ENCODE results near the gene KIAA1217. TPM values are rescaled to one million over a fixed set of nuclear protein-coding genes. Genes with fewer than 3 reads are reported as not detected.

Gene KIAA1217
- total RNA-seq, 3 donors from 2014 or later (not counting 1 experiment from before 2014, with no cell fraction given): not detected

DNA sequence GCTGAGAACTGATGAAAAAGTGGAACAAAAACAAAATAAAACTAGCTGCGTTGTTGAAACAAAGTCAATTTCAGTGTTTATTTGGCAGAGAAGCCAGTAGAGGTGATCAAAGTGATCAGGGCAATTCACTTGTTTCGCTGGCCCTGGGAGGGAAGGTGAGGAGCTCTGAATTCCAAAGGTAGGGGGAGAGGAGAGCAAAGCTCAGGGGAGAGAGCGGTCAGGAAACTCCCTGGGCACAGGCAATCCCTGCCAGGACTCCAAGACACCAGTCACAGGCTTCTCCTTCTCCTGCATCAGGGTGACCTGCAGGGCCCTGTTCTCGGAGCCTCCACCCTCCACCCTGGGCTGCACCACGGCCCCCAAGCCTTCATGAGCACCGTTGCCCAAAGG, 6.8 kb upstream of the KIAA1217 start:
- no peaks in the 10 kb centered on the region for H3K4me1 ChIP-seq (ENCODE audit: control insufficient read depth, insufficient read depth, low read length)
- no peak for ATAC-seq
- Mint-ChIP-seq H3K27me3 (ENCODE audit: low read depth in 2 of 2) (peaks cover 0 to under 1% of the 10 kb centered on the region in 2 donors), H3K4me3 (no peak overlapping the region), H3K27ac (no peak overlapping the region), H3K9me3 (no peaks in the 10 kb centered on the region), H3K36me3 (no peaks in the 10 kb centered on the region), H3K4me1 (no peaks in the 10 kb centered on the region)
- no peaks in the 10 kb centered on the region for H3K36me3 ChIP-seq (ENCODE audit: control insufficient read depth, insufficient read depth, low read length)
- no peaks in the 10 kb centered on the region for H3K9me3 ChIP-seq (ENCODE audit: control insufficient read depth, insufficient read depth, low read length)
- H3K27me3 ChIP-seq (ENCODE audit: control insufficient read depth, insufficient read depth, low read length): no peaks in the 10 kb centered on the region
- no peak overlapping the region for H3K4me3 ChIP-seq (ENCODE audit: low read length)
- DNase-seq: no peak
- WGBS (ENCODE audit: insufficient coverage): 74% methylated on average over 6 of the region's 6 CpGs
- TF ChIP-seq, protein P1, sequence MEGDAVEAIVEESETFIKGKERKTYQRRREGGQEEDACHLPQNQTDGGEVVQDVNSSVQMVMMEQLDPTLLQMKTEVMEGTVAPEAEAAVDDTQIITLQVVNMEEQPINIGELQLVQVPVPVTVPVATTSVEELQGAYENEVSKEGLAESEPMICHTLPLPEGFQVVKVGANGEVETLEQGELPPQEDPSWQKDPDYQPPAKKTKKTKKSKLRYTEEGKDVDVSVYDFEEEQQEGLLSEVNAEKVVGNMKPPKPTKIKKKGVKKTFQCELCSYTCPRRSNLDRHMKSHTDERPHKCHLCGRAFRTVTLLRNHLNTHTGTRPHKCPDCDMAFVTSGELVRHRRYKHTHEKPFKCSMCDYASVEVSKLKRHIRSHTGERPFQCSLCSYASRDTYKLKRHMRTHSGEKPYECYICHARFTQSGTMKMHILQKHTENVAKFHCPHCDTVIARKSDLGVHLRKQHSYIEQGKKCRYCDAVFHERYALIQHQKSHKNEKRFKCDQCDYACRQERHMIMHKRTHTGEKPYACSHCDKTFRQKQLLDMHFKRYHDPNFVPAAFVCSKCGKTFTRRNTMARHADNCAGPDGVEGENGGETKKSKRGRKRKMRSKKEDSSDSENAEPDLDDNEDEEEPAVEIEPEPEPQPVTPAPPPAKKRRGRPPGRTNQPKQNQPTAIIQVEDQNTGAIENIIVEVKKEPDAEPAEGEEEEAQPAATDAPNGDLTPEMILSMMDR (IDR thresholded peaks at IDR 0.05): no peak
- intact Hi-C loops (cut with micrococcal nuclease): no loop called here
- H3K27ac ChIP-seq (ENCODE audit: low read length): no peak overlapping the region

DNA sequence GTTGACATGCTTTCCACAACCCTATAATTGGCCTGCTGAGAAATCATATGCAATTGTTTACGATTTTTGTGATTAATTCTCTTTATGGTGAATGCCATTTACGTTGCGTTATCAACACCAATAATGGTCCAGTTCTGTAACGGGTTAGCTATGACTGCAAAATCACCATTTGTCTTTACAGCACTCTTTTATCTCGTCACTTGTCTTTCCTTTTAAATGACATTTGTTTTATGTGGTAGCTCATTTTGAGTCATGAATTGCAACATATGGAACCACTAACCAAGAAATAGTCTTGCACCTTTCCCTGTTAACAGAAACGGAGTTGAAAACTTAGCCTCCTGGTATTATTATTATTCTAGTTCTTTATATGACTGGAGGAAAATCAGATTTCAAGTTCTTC, 3.1 kb upstream of the KIAA1217 start:
- H3K36me3 Mint-ChIP-seq: no peaks in the 10 kb centered on the region
- peaks cover 18 to 36% of the 10 kb centered on the region in 2 donors for H3K27me3 Mint-ChIP-seq (ENCODE audit: low read depth in 2 of 2)

DNA sequence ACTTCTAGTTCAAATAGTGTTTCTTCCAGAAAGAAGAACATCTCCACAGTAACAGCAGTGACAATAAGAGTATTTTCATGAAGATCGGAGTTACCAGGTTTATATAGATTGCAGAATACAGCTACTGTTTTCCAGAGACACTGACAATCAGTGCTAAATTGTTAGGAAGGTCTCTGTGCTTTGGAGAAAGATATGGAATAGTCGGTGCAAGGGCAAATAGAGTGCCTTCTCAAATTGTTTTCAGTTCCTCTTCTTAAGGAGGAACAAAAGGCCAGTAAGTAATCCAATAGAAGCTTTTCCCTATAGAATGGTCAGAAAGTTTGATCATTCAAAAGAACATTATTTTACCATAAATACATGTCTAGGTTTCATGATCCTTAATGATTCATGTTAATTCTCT, 2.6 kb upstream of the KIAA1217 start:
- no peak for ATAC-seq
- TF ChIP-seq, protein P1 (IDR thresholded peaks at IDR 0.05): no peak

More for the DNA sequence above, 3.1 kb upstream of the KIAA1217 start:
- no peak for ATAC-seq
- Histone ChIP-seq H3K27me3 (ENCODE audit: control insufficient read depth, insufficient read depth, low read length) (peaks cover 4% of the 10 kb centered on the region), H3K27ac (ENCODE audit: low read length) (no peak overlapping the region), H3K9me3 (ENCODE audit: control insufficient read depth, insufficient read depth, low read length) (no peaks in the 10 kb centered on the region), H3K4me1 (ENCODE audit: control insufficient read depth, insufficient read depth, low read length) (no peaks in the 10 kb centered on the region), H3K36me3 (ENCODE audit: control insufficient read depth, insufficient read depth, low read length) (no peaks in the 10 kb centered on the region), H3K4me3 (ENCODE audit: low read length) (no peak overlapping the region)
- Mint-ChIP-seq H3K27ac (no peak overlapping the region), H3K9me3 (no peaks in the 10 kb centered on the region), H3K4me1 (no peaks in the 10 kb centered on the region), H3K4me3 (no peak overlapping the region)
- WGBS (ENCODE audit: insufficient coverage): 78% methylated on average over 4 of the region's 6 CpGs
- no peak for DNase-seq
- TF ChIP-seq, protein P1 (IDR thresholded peaks at IDR 0.05): no peak
- intact Hi-C loops (cut with micrococcal nuclease): no loop called here

DNA sequence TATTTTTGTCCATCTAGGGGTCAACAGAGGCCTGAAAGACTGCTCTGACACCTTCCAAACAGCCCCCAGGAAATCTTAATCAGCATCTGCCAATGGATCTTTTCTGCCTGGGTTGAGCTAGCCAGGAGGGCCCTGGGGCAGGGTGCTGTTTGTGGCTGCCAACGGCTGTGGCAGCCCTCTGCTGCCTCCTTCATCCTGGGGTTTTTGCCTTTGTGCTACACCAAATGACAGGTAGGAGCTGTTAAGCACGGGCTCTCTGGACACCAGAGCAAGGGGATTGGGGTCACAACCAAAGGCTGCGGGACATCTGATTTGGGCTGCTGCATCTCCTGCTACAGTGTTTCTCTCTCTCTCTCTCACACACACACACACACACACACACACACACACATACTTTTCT, 2.0 kb upstream of the KIAA1217 start:
- Histone ChIP-seq H3K4me1 (ENCODE audit: control insufficient read depth, insufficient read depth, low read length) (no peaks in the 10 kb centered on the region), H3K36me3 (ENCODE audit: control insufficient read depth, insufficient read depth, low read length) (no peaks in the 10 kb centered on the region), H3K9me3 (ENCODE audit: control insufficient read depth, insufficient read depth, low read length) (no peaks in the 10 kb centered on the region), H3K27me3 (ENCODE audit: control insufficient read depth, insufficient read depth, low read length) (peaks cover 4% of the 10 kb centered on the region), H3K4me3 (ENCODE audit: low read length) (no peak overlapping the region), H3K27ac (ENCODE audit: low read length) (no peak overlapping the region)
- H3K27me3 Mint-ChIP-seq (ENCODE audit: low read depth in 2 of 2): peaks cover 20 to 41% of the 10 kb centered on the region in 2 donors
- intact Hi-C loops (cut with micrococcal nuclease): no loop called here
- H3K4me1 Mint-ChIP-seq: no peaks in the 10 kb centered on the region
- TF ChIP-seq, protein P1 (IDR thresholded peaks at IDR 0.05): no peak
- H3K36me3 Mint-ChIP-seq: no peaks in the 10 kb centered on the region
- ATAC-seq (no peak), DNase-seq (no peak)
- no peak overlapping the region for H3K27ac Mint-ChIP-seq
- H3K9me3 Mint-ChIP-seq: peaks cover 0 to 3% of the 10 kb centered on the region in 2 donors
- no peak overlapping the region for H3K4me3 Mint-ChIP-seq
- WGBS (ENCODE audit: insufficient coverage): 86% methylated on average over 3 of the region's 3 CpGs

More for the DNA sequence above, 2.6 kb upstream of the KIAA1217 start:
- WGBS (ENCODE audit: insufficient coverage): 65% methylated on average over 2 of the region's 2 CpGs
- Histone ChIP-seq H3K9me3 (ENCODE audit: control insufficient read depth, insufficient read depth, low read length) (no peaks in the 10 kb centered on the region), H3K27me3 (ENCODE audit: control insufficient read depth, insufficient read depth, low read length) (peaks cover 4% of the 10 kb centered on the region), H3K4me1 (ENCODE audit: control insufficient read depth, insufficient read depth, low read length) (no peaks in the 10 kb centered on the region), H3K4me3 (ENCODE audit: low read length) (no peak overlapping the region), H3K27ac (ENCODE audit: low read length) (no peak overlapping the region), H3K36me3 (ENCODE audit: control insufficient read depth, insufficient read depth, low read length) (no peaks in the 10 kb centered on the region)
- H3K4me3 Mint-ChIP-seq: no peak overlapping the region
- peaks cover 18 to 41% of the 10 kb centered on the region in 2 donors for H3K27me3 Mint-ChIP-seq (ENCODE audit: low read depth in 2 of 2)
- intact Hi-C loops (cut with micrococcal nuclease): no loop called here
- H3K27ac Mint-ChIP-seq: no peak overlapping the region
- H3K4me1 Mint-ChIP-seq: no peaks in the 10 kb centered on the region
- H3K36me3 Mint-ChIP-seq: no peaks in the 10 kb centered on the region
- DNase-seq: no peak
- H3K9me3 Mint-ChIP-seq: peaks cover 0 to 3% of the 10 kb centered on the region in 2 donors
